ENCODE measurements around the gene EPHB3. TPM values are rescaled to one million over a fixed set of nuclear protein-coding genes. Genes with fewer than 3 reads are reported as not detected.

The EPHB3 gene
- total and polyA plus RNA-seq, 10 of the 15 experiments (the other 5 are each of a cell fraction or from before 2014, with no cell fraction given), result 0.09 TPM; not detected in 9

GRCh38 chr3:184611607-184612281, 50.2 kb downstream of the EPHB3 start (continued):
- TF ChIP-seq MTA3 (IDR thresholded peaks at IDR 0.05; ENCODE audit: borderline replicate concordance, low read length) (no peak), NFXL1 (IDR thresholded peaks at IDR 0.05; ENCODE audit: borderline replicate concordance) (no peak), RB1 (IDR thresholded peaks at IDR 0.05; ENCODE audit: borderline replicate concordance) (no peak), ZNF592 (IDR thresholded peaks at IDR 0.05) (no peak)

DNA sequence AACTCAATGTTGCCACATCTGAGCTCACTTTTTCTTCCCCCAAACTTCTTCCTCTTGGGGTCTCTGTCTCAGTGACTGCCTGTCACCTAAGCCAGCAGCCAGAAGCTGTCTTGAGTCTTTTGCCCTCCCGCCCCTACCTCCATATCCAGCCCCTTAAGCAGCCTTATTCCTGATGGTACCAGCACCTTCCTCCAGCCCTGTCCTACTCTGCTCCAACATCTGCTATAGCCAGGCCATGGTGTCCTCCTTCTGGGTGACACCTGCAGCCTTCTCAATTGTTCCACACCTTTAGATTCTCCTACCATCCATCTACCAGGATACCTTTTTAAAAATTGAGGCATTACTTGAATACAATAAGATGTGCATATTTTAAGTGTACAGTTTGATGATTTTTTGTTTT, 53.8 kb downstream of the EPHB3 start:
- 29% methylated on average over 1 of the region's 1 CpG for WGBS (ENCODE audit: insufficient coverage, insufficient replicate concordance, low lambda C conversion rate, missing lambda C conversion rate)
- H4K20me1 ChIP-seq (ENCODE audit: control insufficient read depth, insufficient read depth), result no peaks in the 10 kb centered on the region
- no peak overlapping the region for H3K27ac ChIP-seq (ENCODE audit: control insufficient read depth, insufficient read depth)
- no peaks in the 10 kb centered on the region for H3K4me1 ChIP-seq (ENCODE audit: control insufficient read depth, insufficient read depth, low read length)
- FAIRE-seq (no peak), ATAC-seq (no peak), DNase-seq (ENCODE audit: low read depth, low spot score) (no peak)
- H3K4me3 ChIP-seq, result no peak overlapping the region
- no peaks in the 10 kb centered on the region for H3K36me3 ChIP-seq (ENCODE audit: control insufficient read depth in 2 of 2, insufficient read depth in 2 of 2, low read length in 1 of 2)
- no peak overlapping the region for H3K4me2 ChIP-seq (ENCODE audit: control insufficient read depth, insufficient read depth)
- ChIA-PET RAD21 (ENCODE audit: unreplicated experiment) (no interaction called here), SMC1A (ENCODE audit: uncharacterized antibody, unreplicated experiment) (no interaction called here), POLR2A (no interaction called here), CTCF (no interaction called here)
- H3K79me2 ChIP-seq (ENCODE audit: control insufficient read depth, insufficient read depth, low read length), result no peaks in the 10 kb centered on the region
- H2AFZ ChIP-seq (ENCODE audit: control insufficient read depth, low read depth, low read length), result no peak overlapping the region
- intact Hi-C loops (cut with micrococcal nuclease; ENCODE audit: unreplicated experiment) (no loop called here), in situ Hi-C loops (cut with MboI) (no loop called here)
- H3K9me3 ChIP-seq (replicated peaks; ENCODE audit: control insufficient read depth, insufficient read depth, low read length), result no peaks in the 10 kb centered on the region
- BruUV-seq (replicated peaks), result no TSS peak
- peaks cover 0 to under 1% of the 10 kb centered on the region in 2 experiments; a peak in 1 of 4 replicates for H3K27me3 ChIP-seq (replicated peaks in 1 of 2; ENCODE audit: control insufficient read depth in 2 of 2, insufficient read depth in 2 of 2, low read length in 1 of 2)
- no peak overlapping the region for H3K9ac ChIP-seq (ENCODE audit: control insufficient read depth, insufficient read depth, low read length)
- TF ChIP-seq SUZ12 (IDR thresholded peaks at IDR 0.05; ENCODE audit: unreplicated experiment) (no peak), NR2F1 (conservative IDR thresholded peaks at IDR 0.05) (no peak), FOXM1 (IDR thresholded peaks at IDR 0.05; ENCODE audit: low read depth, low read length) (no peak), GABPA (IDR thresholded peaks at IDR 0.05; ENCODE audit: low read depth) (no peak), TARDBP (IDR thresholded peaks at IDR 0.05; ENCODE audit: borderline replicate concordance) (no peak), ZNF384 (IDR thresholded peaks at IDR 0.05; ENCODE audit: borderline replicate concordance, low read depth, low read length) (no peak), NFXL1 (IDR thresholded peaks at IDR 0.05; ENCODE audit: borderline replicate concordance) (no peak), MYB (IDR thresholded peaks at IDR 0.05; ENCODE audit: borderline replicate concordance, low read depth, low read length) (no peak), RUNX3 (IDR thresholded peaks at IDR 0.05; ENCODE audit: low read length) (no peak), ZZZ3 (IDR thresholded peaks at IDR 0.05; ENCODE audit: control insufficient read depth, insufficient read length, low read depth) (no peak), RBBP5 (conservative IDR thresholded peaks at IDR 0.05) (no peak), RAD51 (IDR thresholded peaks at IDR 0.05) (no peak), CEBPB (IDR thresholded peaks at IDR 0.05; ENCODE audit: borderline replicate concordance in 1 of 2, low read depth in 2 of 2, low read length in 2 of 2) (no peak), POLR2AphosphoS2 (IDR thresholded peaks at IDR 0.05; ENCODE audit: low read depth, low read length) (no peak)
- TF ChIP-seq, protein P1, sequence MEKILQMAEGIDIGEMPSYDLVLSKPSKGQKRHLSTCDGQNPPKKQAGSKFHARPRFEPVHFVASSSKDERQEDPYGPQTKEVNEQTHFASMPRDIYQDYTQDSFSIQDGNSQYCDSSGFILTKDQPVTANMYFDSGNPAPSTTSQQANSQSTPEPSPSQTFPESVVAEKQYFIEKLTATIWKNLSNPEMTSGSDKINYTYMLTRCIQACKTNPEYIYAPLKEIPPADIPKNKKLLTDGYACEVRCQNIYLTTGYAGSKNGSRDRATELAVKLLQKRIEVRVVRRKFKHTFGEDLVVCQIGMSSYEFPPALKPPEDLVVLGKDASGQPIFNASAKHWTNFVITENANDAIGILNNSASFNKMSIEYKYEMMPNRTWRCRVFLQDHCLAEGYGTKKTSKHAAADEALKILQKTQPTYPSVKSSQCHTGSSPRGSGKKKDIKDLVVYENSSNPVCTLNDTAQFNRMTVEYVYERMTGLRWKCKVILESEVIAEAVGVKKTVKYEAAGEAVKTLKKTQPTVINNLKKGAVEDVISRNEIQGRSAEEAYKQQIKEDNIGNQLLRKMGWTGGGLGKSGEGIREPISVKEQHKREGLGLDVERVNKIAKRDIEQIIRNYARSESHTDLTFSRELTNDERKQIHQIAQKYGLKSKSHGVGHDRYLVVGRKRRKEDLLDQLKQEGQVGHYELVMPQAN (conservative IDR thresholded peaks at IDR 0.05), result no peak

Data from GM12878 (cell line).